HG02678 (cell line): ENCODE results near the gene ADRA1B.
"Not testable (repeated sequence)": the region's sequence is repeated elsewhere in the genome, so short reads cannot be mapped to it uniquely, and the experiment has no call there.

Experiments
- ATAC-seq: cut with Tn5 transposase; IDR thresholded peaks from one replicate; pipeline ENCODE4 v1.9.1; 2021; ENCODE audit warnings: mild to moderate bottlenecking, moderate library complexity; ENCODE audit not compliant: unreplicated experiment

Gene ADRA1B

GRCh38 chr5:159965031-159965837 is 49.0 kb downstream of the ADRA1B start:
- ATAC-seq: no peak

DNA sequence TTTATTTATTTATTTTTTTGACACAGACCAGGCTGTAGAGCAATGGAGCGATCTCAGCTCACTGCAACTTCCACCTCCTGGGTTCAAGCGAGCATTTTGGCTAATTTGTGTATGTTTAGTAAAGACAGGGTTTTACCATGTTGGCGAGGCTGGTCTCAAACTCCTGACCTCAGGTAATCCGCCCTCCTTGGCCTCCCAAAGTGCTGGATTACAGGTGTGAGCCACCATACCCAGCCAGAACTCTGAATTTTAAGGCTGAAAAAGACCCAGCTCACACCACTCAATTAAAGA is 49.5 kb downstream of the ADRA1B start:
- not testable (repeated sequence) for ATAC-seq

DNA sequence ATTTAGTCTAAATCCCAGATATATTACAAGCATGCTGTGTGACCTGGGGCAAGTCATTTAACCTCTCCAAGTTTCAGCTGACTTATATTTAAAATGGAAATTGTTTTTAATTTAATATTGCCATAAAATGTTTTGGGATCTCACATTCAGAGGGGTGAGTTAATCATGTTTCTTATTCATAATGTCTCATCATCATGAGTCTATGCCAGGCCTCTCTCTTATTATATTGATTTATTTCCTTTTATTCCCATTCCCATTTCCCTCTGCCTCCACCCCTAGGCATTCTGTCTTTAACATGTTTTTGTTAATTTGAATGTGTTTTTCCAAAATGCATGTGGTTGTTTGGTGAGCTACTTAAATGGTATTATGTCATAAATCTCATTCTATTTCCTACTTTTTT is 53.7 kb downstream of the ADRA1B start:
- no peak for ATAC-seq

GRCh38 chr5:159971038-159971437 is 54.8 kb downstream of the ADRA1B start:
- ATAC-seq: no peak

GRCh38 chr5:159971514-159971913 is 55.2 kb downstream of the ADRA1B start:
- no peak for ATAC-seq

DNA sequence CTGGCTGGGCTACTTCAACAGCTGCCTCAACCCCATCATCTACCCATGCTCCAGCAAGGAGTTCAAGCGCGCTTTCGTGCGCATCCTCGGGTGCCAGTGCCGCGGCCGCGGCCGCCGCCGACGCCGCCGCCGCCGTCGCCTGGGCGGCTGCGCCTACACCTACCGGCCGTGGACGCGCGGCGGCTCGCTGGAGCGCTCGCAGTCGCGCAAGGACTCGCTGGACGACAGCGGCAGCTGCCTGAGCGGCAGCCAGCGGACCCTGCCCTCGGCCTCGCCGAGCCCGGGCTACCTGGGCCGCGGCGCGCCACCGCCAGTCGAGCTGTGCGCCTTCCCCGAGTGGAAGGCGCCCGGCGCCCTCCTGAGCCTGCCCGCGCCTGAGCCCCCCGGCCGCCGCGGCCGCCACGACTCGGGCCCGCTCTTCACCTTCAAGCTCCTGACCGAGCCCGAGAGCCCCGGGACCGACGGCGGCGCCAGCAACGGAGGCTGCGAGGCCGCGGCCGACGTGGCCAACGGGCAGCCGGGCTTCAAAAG is 55.7 kb downstream of the ADRA1B start:
- ATAC-seq: no peak

- ATAC-seq: no peak
Measured at GRCh38 chr5:159972538-159973362, 56.5 kb downstream of the ADRA1B start.

GRCh38 chr5:159975462-159976019 is 59.3 kb downstream of the ADRA1B start:
- no peak for ATAC-seq

- no peak for ATAC-seq
Measured at GRCh38 chr5:159976921-159977320, 60.6 kb downstream of the ADRA1B start.

- no peak for ATAC-seq
Measured at GRCh38 chr5:159978358-159978757, 62.1 kb downstream of the ADRA1B start.

- ATAC-seq: no peak
Measured at GRCh38 chr5:159982421-159983173, 66.3 kb downstream of the ADRA1B start.

GRCh38 chr5:159987031-159987674 is 70.9 kb downstream of the ADRA1B start:
- peak; percentile 96 for ATAC-seq

- no peak for ATAC-seq
Measured at GRCh38 chr5:159990506-159990905, 74.2 kb downstream of the ADRA1B start.

DNA sequence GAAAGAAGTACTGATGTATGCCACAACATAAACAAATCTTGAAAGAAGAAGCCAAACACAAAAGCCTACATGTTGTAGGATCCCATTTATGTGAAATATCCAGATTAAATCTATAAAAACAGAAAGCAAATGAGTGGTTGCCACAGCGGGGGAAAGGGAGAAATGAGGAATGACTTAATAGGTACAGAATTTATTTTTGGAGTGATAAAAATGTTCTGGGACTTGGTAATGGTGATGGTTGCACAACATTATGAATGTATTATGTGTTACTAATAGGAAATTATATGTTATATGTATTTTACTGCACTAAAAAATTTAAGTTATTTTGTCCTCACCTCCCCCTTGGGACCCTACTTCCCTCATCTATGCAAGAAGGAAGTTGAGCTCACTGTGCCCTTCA is 76.3 kb downstream of the ADRA1B start:
- no peak for ATAC-seq

DNA sequence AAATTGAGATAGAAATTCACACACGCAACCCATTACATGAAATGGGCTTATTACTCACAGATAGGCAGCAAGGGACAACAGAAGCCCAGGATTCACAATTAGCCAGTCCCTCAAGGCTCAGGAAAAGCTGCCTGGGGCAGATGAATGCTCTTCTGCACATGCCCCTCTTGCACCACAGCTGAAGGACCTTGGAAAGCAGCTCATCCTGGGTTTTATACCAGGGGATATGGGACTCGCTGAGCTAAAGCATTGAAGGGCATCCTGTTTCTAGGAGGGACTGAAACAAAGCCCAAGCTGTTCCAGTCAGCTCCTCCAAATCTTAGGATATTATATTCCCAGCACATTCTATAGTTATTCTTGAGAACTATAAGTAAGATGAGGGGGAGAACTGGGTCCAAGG is 76.9 kb downstream of the ADRA1B start:
- no peak for ATAC-seq

- no peak for ATAC-seq
Measured at GRCh38 chr5:159995907-159996306, 79.6 kb downstream of the ADRA1B start.

DNA sequence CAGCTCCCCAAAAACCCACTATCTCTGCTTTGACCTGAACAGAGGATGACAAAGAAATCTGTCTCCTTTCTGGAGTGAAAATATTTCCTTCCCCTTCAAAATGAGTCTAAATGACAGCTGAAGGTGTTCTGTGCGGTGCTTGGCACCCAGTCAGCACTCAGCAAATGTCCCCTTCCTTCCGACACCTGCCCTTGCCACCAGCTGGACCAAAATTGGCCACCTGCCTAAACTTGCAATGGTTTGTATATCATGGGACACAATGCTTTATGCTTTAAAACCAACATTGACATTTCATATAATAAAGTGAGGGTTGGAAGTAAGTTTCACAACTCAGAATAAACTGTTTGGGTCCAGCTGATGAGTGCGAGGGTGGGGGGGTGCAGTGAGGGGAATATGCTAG is 85.2 kb downstream of the ADRA1B start:
- no peak for ATAC-seq

- no peak for ATAC-seq
Measured at GRCh38 chr5:160007514-160007913, 91.2 kb downstream of the ADRA1B start.

- ATAC-seq: not testable (repeated sequence)
Measured at GRCh38 chr5:160008529-160008876, 92.2 kb downstream of the ADRA1B start.

- ATAC-seq: peak; percentile 100
Measured at GRCh38 chr5:160008877-160009590, 92.8 kb downstream of the ADRA1B start, which contains the start of gene TTC1. TSS of gene TTC1 (plus strand) at chr5:160009139. CDS start at chr5:160010529, 1,390 bp downstream.
